Renal pelvis (tissue), 4 donors: ENCODE measurements around the gene PKP4. TPM values are rescaled to one million over a fixed set of nuclear protein-coding genes. Genes with fewer than 3 reads are reported as not detected.

Experiments
- DNase-seq: peaks from one replicate; pipeline ENCODE4 v3.0.0-alpha.2; 2013
- polyA plus RNA-seq, 3 donors: library from polyadenylated mRNA; unstranded; fragments of 120-200 nt; gene quantifications; one replicate each; pipeline ENCODE4 v1.2.1, GENCODE V29; 2013; ENCODE audit not compliant: insufficient read length in 3 of 3

Gene PKP4
- polyA plus RNA-seq, 3 donors, result 154 to 207 (median 191) TPM

GRCh38 chr2:158539176-158540005 is 82.6 kb downstream of the PKP4 start:
- peak; percentile 44 for DNase-seq

- no peak for DNase-seq
These were observed 85.8 kb downstream of the PKP4 start for GRCh38 chr2:158542577-158542976.

GRCh38 chr2:158543957-158544356 is 87.2 kb downstream of the PKP4 start:
- no peak for DNase-seq

GRCh38 chr2:158544998-158545397 is 88.2 kb downstream of the PKP4 start:
- DNase-seq, result no peak

GRCh38 chr2:158546412-158547144 is 89.8 kb downstream of the PKP4 start:
- DNase-seq, result no peak

GRCh38 chr2:158553257-158553656 is 96.5 kb downstream of the PKP4 start:
- no peak for DNase-seq

- no peak for DNase-seq
These were observed 98.2 kb downstream of the PKP4 start for GRCh38 chr2:158554996-158555395.

GRCh38 chr2:158556124-158556523 is 99.4 kb downstream of the PKP4 start:
- no peak for DNase-seq

- DNase-seq, result no peak
These were observed 101.0 kb downstream of the PKP4 start for GRCh38 chr2:158557752-158558151.

- no peak for DNase-seq
These were observed 102.5 kb downstream of the PKP4 start for GRCh38 chr2:158559252-158559651.

- DNase-seq, result no peak
These were observed 103.5 kb downstream of the PKP4 start for GRCh38 chr2:158560259-158560658.

- no peak for DNase-seq
These were observed 104.3 kb downstream of the PKP4 start for GRCh38 chr2:158561054-158561453.

- DNase-seq, result no peak
These were observed 110.5 kb downstream of the PKP4 start for GRCh38 chr2:158567208-158567607.

- DNase-seq, result no peak
These were observed 112.5 kb downstream of the PKP4 start for GRCh38 chr2:158569284-158569683.

- DNase-seq, result no peak
These were observed 114.1 kb downstream of the PKP4 start for GRCh38 chr2:158570869-158571268.

GRCh38 chr2:158573739-158574138 is 117.0 kb downstream of the PKP4 start:
- DNase-seq, result no peak

- DNase-seq, result no peak
These were observed 118.4 kb downstream of the PKP4 start for GRCh38 chr2:158575051-158575635.

GRCh38 chr2:158577141-158577540 is 120.4 kb downstream of the PKP4 start:
- no peak for DNase-seq

- DNase-seq, result no peak
These were observed 122.1 kb downstream of the PKP4 start for GRCh38 chr2:158578703-158579330.

GRCh38 chr2:158579928-158580327 is 123.2 kb downstream of the PKP4 start:
- DNase-seq, result no peak

GRCh38 chr2:158580760-158581159 is 124.0 kb downstream of the PKP4 start:
- peak; percentile 24 for DNase-seq

- no peak for DNase-seq
These were observed 125.9 kb downstream of the PKP4 start for GRCh38 chr2:158582670-158583069.
